Measurements from ENCODE around the gene SAP30L. TPM values are rescaled to one million over a fixed set of nuclear protein-coding genes. Genes with fewer than 3 reads are reported as not detected.

SAP30L gene
- total RNA-seq, 1 experiment from 2014 or later = 32.5 TPM

- H3K4me3 Mint-ChIP-seq (ENCODE audit: unreplicated experiment) = no peak overlapping the region
- Histone ChIP-seq H3K27me3 (replicated peaks; ENCODE audit: control insufficient read depth, insufficient read depth, low read length) (no peaks in the 10 kb centered on the region; the same call in 1 of the 2 replicates), H3K36me3 (ENCODE audit: control insufficient read depth, insufficient read depth, low read length) (no peaks in the 10 kb centered on the region), H3K4me3 (ENCODE audit: low read depth, low read length) (no peak overlapping the region), H3K4me1 (no peaks in the 10 kb centered on the region), H3K9me3 (no peaks in the 10 kb centered on the region)
- intact Hi-C loops (cut with micrococcal nuclease; ENCODE audit: unreplicated experiment) = no loop called here
- BruUV-seq (replicated peaks) = no TSS peak
- DNase-seq = no peak
- peaks cover 3% of the 10 kb centered on the region for H3K27me3 Mint-ChIP-seq (ENCODE audit: insufficient read depth, unreplicated experiment)
- peaks cover 7% of the 10 kb centered on the region for H3K4me1 Mint-ChIP-seq (ENCODE audit: low read depth, unreplicated experiment)
- no peak overlapping the region for H3K27ac Mint-ChIP-seq (ENCODE audit: unreplicated experiment)
- no peak for TF ChIP-seq CTCF (IDR thresholded peaks at IDR 0.05; ENCODE audit: insufficient read depth in 1 of 2, low read depth in 1 of 2, low read length in 1 of 2, severe bottlenecking in 1 of 2, unreplicated experiment in 1 of 2)
- ChIA-PET CTCF (no interaction called here), POLR2A (no interaction called here)
- no peaks in the 10 kb centered on the region for H3K36me3 Mint-ChIP-seq (ENCODE audit: insufficient read depth, unreplicated experiment)
- H3K9me3 Mint-ChIP-seq (ENCODE audit: unreplicated experiment) = no peaks in the 10 kb centered on the region
Measured at GRCh38 chr5:154506049-154506715, 60.4 kb downstream of the SAP30L start.

- H3K4me1 Mint-ChIP-seq (ENCODE audit: low read depth, unreplicated experiment) = peaks cover 4% of the 10 kb centered on the region
- CTCF ChIA-PET = no interaction called here
Measured at GRCh38 chr5:154506716-154507080, 60.9 kb downstream of the SAP30L start.

GRCh38 chr5:154508114-154508513, 62.3 kb downstream of the SAP30L start:
- Mint-ChIP-seq H3K36me3 (ENCODE audit: insufficient read depth, unreplicated experiment) (no peaks in the 10 kb centered on the region), H3K4me3 (ENCODE audit: unreplicated experiment) (no peak overlapping the region), H3K27ac (ENCODE audit: unreplicated experiment) (no peak overlapping the region), H3K9me3 (ENCODE audit: unreplicated experiment) (no peaks in the 10 kb centered on the region), H3K4me1 (ENCODE audit: low read depth, unreplicated experiment) (no peaks in the 10 kb centered on the region), H3K27me3 (ENCODE audit: insufficient read depth, unreplicated experiment) (no peaks in the 10 kb centered on the region)
- Histone ChIP-seq H3K4me3 (ENCODE audit: low read depth, low read length) (no peak overlapping the region), H3K9me3 (no peaks in the 10 kb centered on the region), H3K27me3 (replicated peaks; ENCODE audit: control insufficient read depth, insufficient read depth, low read length) (no peaks in the 10 kb centered on the region; the same call in 1 of the 2 replicates), H3K36me3 (ENCODE audit: control insufficient read depth, insufficient read depth, low read length) (no peaks in the 10 kb centered on the region), H3K4me1 (no peaks in the 10 kb centered on the region)
- ChIA-PET CTCF (no interaction called here), POLR2A (no interaction called here)
- intact Hi-C loops (cut with micrococcal nuclease; ENCODE audit: unreplicated experiment) = no loop called here
- TF ChIP-seq CTCF (IDR thresholded peaks at IDR 0.05; ENCODE audit: insufficient read depth in 1 of 2, low read depth in 1 of 2, low read length in 1 of 2, severe bottlenecking in 1 of 2, unreplicated experiment in 1 of 2) = no peak
- BruUV-seq (replicated peaks) = no TSS peak
- no peak for DNase-seq

More at GRCh38 chr5:154506716-154507080, 60.9 kb downstream of the SAP30L start:
- BruUV-seq (replicated peaks) = no TSS peak
- no peaks in the 10 kb centered on the region for H3K9me3 Mint-ChIP-seq (ENCODE audit: unreplicated experiment)
- H3K27ac Mint-ChIP-seq (ENCODE audit: unreplicated experiment) = no peak overlapping the region
- intact Hi-C loops (cut with micrococcal nuclease; ENCODE audit: unreplicated experiment) = no loop called here
- DNase-seq = no peak
- no peaks in the 10 kb centered on the region for H3K36me3 Mint-ChIP-seq (ENCODE audit: insufficient read depth, unreplicated experiment)
- no peak for TF ChIP-seq CTCF (IDR thresholded peaks at IDR 0.05; ENCODE audit: insufficient read depth in 1 of 2, low read depth in 1 of 2, low read length in 1 of 2, severe bottlenecking in 1 of 2, unreplicated experiment in 1 of 2)
- POLR2A ChIA-PET = no interaction called here
- H3K27me3 Mint-ChIP-seq (ENCODE audit: insufficient read depth, unreplicated experiment) = peaks cover 2% of the 10 kb centered on the region
- H3K36me3 ChIP-seq (ENCODE audit: control insufficient read depth, insufficient read depth, low read length) = no peaks in the 10 kb centered on the region
- H3K4me3 Mint-ChIP-seq (ENCODE audit: unreplicated experiment) = no peak overlapping the region
- no peaks in the 10 kb centered on the region; the same call in 1 of the 2 replicates for H3K27me3 ChIP-seq (replicated peaks; ENCODE audit: control insufficient read depth, insufficient read depth, low read length)
- no peaks in the 10 kb centered on the region for H3K9me3 ChIP-seq
- no peak overlapping the region for H3K4me3 ChIP-seq (ENCODE audit: low read depth, low read length)
- H3K4me1 ChIP-seq = no peaks in the 10 kb centered on the region

Data from Caco-2 (cell line).